Ovary (tissue), 3 donors: ENCODE data around the gene SLC22A15.

Source experiments
- CTCF ChIP-seq, 3 donors: fragments of 450-650 bp in 2 of 3; fragments of 200-600 bp in 1 of 3; IDR thresholded peaks; one replicate each; pipeline versions ENCODE4 v1.5.1 to v1.8.0; 2016 to 2022; ENCODE audit warnings: antibody characterized with exemption in 3 of 3, mild to moderate bottlenecking in 1 of 3
- EP300 ChIP-seq: sonication (generic); formaldehyde crosslinking; IDR thresholded peaks from one replicate; pipeline ENCODE4 v1.6.1; 2017; ENCODE audit warnings: antibody characterized with exemption
- POLR2A ChIP-seq: fragments of 450-650 bp; IDR thresholded peaks from one replicate; pipeline ENCODE4 v1.6.1; 2017; ENCODE audit warnings: antibody characterized with exemption, mild to moderate bottlenecking, moderate library complexity
- donor health status: DM: no; HTN: no; CAD: no.

GRCh38 chr1:116026631-116027030, 50.3 kb downstream of the SLC22A15 start:
- TF ChIP-seq CTCF (IDR thresholded peaks at IDR 0.05), result no peak
- TF ChIP-seq POLR2A, result no peak
- no peak for TF ChIP-seq EP300
